ENCODE measurements around the gene CRLF2. TPM values are rescaled to one million over a fixed set of nuclear protein-coding genes. Genes with fewer than 3 reads are reported as not detected.
A peak's percentile ranks its signal among the peaks of the same experiment; 100 is the strongest.
"Not testable (repeated sequence)": the region's sequence is repeated elsewhere in the genome, so short reads cannot be mapped to it uniquely, and the experiment has no call there.

CRLF2 gene
- polyA plus RNA-seq, 1 donor, result not detected

DNA sequence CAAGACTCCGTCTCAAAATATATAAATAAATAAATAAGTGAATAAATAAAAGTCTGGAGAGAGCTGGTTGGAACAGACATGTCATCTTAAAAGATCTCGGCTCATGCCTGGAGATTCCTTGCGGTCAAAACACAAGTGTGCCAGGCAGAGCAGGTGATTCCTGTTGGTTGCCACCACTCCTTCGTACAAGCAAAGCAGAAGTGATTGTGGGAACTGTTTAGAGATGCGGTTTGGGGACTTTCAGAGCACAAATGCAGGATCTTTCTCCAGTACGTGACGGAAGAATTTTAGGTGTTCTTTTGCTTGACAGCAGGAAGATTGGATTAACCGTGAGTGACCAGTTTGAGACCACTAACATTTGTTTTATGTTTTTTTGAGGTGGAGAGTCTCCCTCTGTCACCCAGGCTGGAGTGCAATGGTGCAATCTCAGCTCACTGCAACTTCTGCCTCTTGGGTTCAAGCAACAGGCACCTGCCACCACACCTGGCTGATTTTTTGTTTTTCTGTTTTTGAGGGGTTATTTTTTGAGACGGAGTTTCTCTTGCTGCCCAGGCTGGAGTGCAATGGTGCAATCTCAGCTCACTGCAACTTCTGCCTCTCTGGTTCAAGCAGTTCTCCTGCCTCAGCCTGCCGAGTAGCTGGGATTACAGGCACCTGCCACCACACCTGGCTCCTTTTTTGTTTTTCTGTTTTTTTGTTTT lies 2.8 kb upstream of the CRLF2 start:
- Histone ChIP-seq H3K27ac (ENCODE audit: low read length) (no peak overlapping the region), H3K9me3 (ENCODE audit: control insufficient read depth, low read depth, low read length) (no peaks in the 10 kb centered on the region), H3K4me3 (ENCODE audit: low read length) (no peak overlapping the region), H3K4me1 (ENCODE audit: control insufficient read depth, insufficient read depth, low read length) (no peaks in the 10 kb centered on the region), H3K27me3 (ENCODE audit: control insufficient read depth, insufficient read depth, low read length) (no peaks in the 10 kb centered on the region), H3K36me3 (ENCODE audit: control insufficient read depth, insufficient read depth, low read length) (no peaks in the 10 kb centered on the region)
- DNase-seq, result no peak
- WGBS (ENCODE audit: insufficient coverage, low lambda C conversion rate), result 72% methylated on average over 2 of the region's 10 CpGs

- no peaks in the 10 kb centered on the region for H3K4me1 ChIP-seq (ENCODE audit: control insufficient read depth, insufficient read depth, low read length)
- no peaks in the 10 kb centered on the region for H3K9me3 ChIP-seq (ENCODE audit: control insufficient read depth, low read depth, low read length)
- WGBS (ENCODE audit: insufficient coverage, low lambda C conversion rate), result no CpG with 5 or more reads among the region's 11 CpGs
- DNase-seq, result no peak
- H3K27me3 ChIP-seq (ENCODE audit: control insufficient read depth, insufficient read depth, low read length), result no peaks in the 10 kb centered on the region
- no peak overlapping the region for H3K4me3 ChIP-seq (ENCODE audit: low read length)
- no peaks in the 10 kb centered on the region for H3K36me3 ChIP-seq (ENCODE audit: control insufficient read depth, insufficient read depth, low read length)
- H3K27ac ChIP-seq (ENCODE audit: low read length), result no peak overlapping the region
Measured at GRCh38 chrX:1213971-1214370, 1.5 kb upstream of the CRLF2 start.

DNA sequence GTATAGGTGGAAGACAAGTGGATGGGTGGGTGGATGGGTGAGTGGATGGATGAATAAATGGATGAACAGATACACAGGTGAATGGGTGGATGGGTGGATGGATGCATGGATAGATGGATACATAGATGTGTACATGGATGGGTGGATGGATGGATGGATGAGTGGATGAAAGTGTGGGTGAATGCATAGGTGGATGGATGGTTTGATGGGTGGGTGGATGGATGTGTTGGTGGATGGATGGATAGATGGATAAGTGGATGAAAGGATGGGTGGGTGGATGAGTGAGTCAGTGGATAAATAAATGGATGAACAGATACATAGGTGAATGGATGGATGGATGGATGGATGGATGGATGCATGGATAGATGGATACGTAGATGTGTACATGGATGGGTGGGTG lies 1.6 kb downstream of the CRLF2 start:
- 100% methylated on average over 1 of the region's 1 CpG for WGBS (ENCODE audit: insufficient coverage, low lambda C conversion rate)
- Histone ChIP-seq H3K36me3 (ENCODE audit: control insufficient read depth, insufficient read depth, low read length) (no peaks in the 10 kb centered on the region), H3K4me1 (ENCODE audit: control insufficient read depth, insufficient read depth, low read length) (no peaks in the 10 kb centered on the region), H3K27ac (ENCODE audit: low read length) (no peak overlapping the region), H3K4me3 (ENCODE audit: low read length) (no peak overlapping the region), H3K9me3 (ENCODE audit: control insufficient read depth, low read depth, low read length) (no peaks in the 10 kb centered on the region), H3K27me3 (ENCODE audit: control insufficient read depth, insufficient read depth, low read length) (no peaks in the 10 kb centered on the region)
- no peak for DNase-seq

- H3K9me3 ChIP-seq (ENCODE audit: control insufficient read depth, low read depth, low read length), result no peaks in the 10 kb centered on the region
- H3K4me1 ChIP-seq (ENCODE audit: control insufficient read depth, insufficient read depth, low read length), result no peaks in the 10 kb centered on the region
- DNase-seq, result no peak
- no peak overlapping the region for H3K27ac ChIP-seq (ENCODE audit: low read length)
- H3K36me3 ChIP-seq (ENCODE audit: control insufficient read depth, insufficient read depth, low read length), result no peaks in the 10 kb centered on the region
- 0% methylated on average over 1 of the region's 15 CpGs for WGBS (ENCODE audit: insufficient coverage, low lambda C conversion rate)
- no peak overlapping the region for H3K4me3 ChIP-seq (ENCODE audit: low read length)
- H3K27me3 ChIP-seq (ENCODE audit: control insufficient read depth, insufficient read depth, low read length), result no peaks in the 10 kb centered on the region
Measured at GRCh38 chrX:1207496-1208025, 4.9 kb downstream of the CRLF2 start.

- no peaks in the 10 kb centered on the region for H3K36me3 ChIP-seq (ENCODE audit: control insufficient read depth, insufficient read depth, low read length)
- H3K9me3 ChIP-seq (ENCODE audit: control insufficient read depth, low read depth, low read length), result peaks cover 7% of the 10 kb centered on the region
- peak; percentile 11 to 62 for DNase-seq
- no CpG with 5 or more reads among the region's 33 CpGs for WGBS (ENCODE audit: insufficient coverage, low lambda C conversion rate)
- H3K4me3 ChIP-seq (ENCODE audit: low read length), result peak overlapping the region; percentile 11
- H3K27ac ChIP-seq (ENCODE audit: low read length), result no peak overlapping the region
- no peaks in the 10 kb centered on the region for H3K27me3 ChIP-seq (ENCODE audit: control insufficient read depth, insufficient read depth, low read length)
- no peaks in the 10 kb centered on the region for H3K4me1 ChIP-seq (ENCODE audit: control insufficient read depth, insufficient read depth, low read length)
Measured at GRCh38 chrX:1205681-1206611, 6.5 kb downstream of the CRLF2 start.

DNA sequence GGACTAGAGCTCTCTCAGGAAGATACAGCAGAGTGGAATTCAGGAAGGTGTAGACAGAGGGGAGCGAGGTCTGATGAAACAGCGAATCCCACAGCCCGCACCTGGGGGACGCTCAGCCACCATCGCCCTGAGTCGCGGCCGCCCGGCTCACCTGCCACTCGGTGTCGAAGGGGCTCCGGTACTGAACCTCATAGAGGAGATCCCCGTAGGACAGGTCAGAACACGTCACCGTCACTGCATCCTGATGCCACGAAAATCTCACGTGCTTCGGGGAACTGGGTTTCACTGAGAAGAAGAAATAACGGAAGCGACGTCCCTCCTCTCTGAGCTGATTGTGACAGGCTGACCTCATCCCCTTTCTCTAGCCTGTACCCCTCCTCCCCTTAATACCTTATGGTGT lies 10.2 kb downstream of the CRLF2 start:
- no peaks in the 10 kb centered on the region for H3K36me3 ChIP-seq (ENCODE audit: control insufficient read depth, insufficient read depth, low read length)
- H3K27ac ChIP-seq (ENCODE audit: low read length), result no peak overlapping the region
- WGBS (ENCODE audit: insufficient coverage, low lambda C conversion rate), result no CpG with 5 or more reads among the region's 21 CpGs
- no peaks in the 10 kb centered on the region for H3K27me3 ChIP-seq (ENCODE audit: control insufficient read depth, insufficient read depth, low read length)
- no peak for DNase-seq
- no peaks in the 10 kb centered on the region for H3K4me1 ChIP-seq (ENCODE audit: control insufficient read depth, insufficient read depth, low read length)
- peaks cover 7% of the 10 kb centered on the region for H3K9me3 ChIP-seq (ENCODE audit: control insufficient read depth, low read depth, low read length)
- H3K4me3 ChIP-seq (ENCODE audit: low read length), result no peak overlapping the region

DNA sequence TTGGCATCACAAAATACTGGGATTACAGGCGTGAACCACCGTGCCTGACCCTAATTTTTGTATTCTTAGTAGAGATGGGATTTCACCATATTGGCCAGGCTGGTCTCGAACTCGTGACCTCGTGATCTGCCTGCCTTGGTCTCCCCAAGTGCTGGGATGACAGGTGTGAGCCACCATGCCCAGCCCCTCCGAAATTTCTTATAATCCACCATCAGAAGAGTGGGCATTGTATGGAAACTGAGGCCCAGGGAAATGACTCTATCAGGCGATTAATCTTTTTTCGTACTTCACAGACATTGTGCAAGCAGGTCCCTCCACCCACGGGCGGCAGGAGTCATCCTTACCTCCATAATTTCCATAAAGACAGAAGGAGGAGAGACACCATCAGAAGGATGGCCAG lies 16.0 kb downstream of the CRLF2 start:
- DNase-seq, result no peak
- Histone ChIP-seq H3K27me3 (ENCODE audit: control insufficient read depth, insufficient read depth, low read length) (no peaks in the 10 kb centered on the region), H3K27ac (ENCODE audit: low read length) (no peak overlapping the region), H3K36me3 (ENCODE audit: control insufficient read depth, insufficient read depth, low read length) (no peaks in the 10 kb centered on the region), H3K9me3 (ENCODE audit: control insufficient read depth, low read depth, low read length) (peaks cover 17% of the 10 kb centered on the region), H3K4me1 (ENCODE audit: control insufficient read depth, insufficient read depth, low read length) (no peaks in the 10 kb centered on the region), H3K4me3 (ENCODE audit: low read length) (no peak overlapping the region)
- 100% methylated on average over 1 of the region's 10 CpGs for WGBS (ENCODE audit: insufficient coverage, low lambda C conversion rate)

DNA sequence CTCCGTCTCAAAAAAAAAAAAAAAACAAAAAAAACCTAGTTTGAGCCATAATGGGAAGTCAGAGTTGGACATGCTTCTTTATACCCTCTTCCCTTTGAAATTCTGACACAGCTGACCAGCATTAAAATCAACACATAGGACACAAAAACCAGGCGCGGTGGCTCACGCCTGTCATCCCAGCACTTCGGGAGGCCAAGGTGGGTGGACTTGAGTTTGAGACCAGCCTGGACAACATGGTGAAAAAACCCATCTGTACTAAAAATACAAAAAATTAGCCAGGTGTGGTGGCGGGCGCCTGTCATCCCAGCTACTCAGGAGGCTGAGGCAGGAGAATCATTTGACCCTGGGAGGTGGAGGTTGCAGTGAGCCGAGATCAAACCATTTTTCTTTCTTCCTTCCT lies 20.3 kb downstream of the CRLF2 start:
- not testable (repeated sequence) for H3K4me3 ChIP-seq (ENCODE audit: low read length); H3K4me1 ChIP-seq (ENCODE audit: control insufficient read depth, insufficient read depth, low read length); DNase-seq; H3K27me3 ChIP-seq (ENCODE audit: control insufficient read depth, insufficient read depth, low read length); H3K27ac ChIP-seq (ENCODE audit: low read length); H3K36me3 ChIP-seq (ENCODE audit: control insufficient read depth, insufficient read depth, low read length)
- peaks cover 13% of the 10 kb centered on the region for H3K9me3 ChIP-seq (ENCODE audit: control insufficient read depth, low read depth, low read length)
- WGBS (ENCODE audit: insufficient coverage, low lambda C conversion rate), result 77% methylated on average over 3 of the region's 8 CpGs

DNA sequence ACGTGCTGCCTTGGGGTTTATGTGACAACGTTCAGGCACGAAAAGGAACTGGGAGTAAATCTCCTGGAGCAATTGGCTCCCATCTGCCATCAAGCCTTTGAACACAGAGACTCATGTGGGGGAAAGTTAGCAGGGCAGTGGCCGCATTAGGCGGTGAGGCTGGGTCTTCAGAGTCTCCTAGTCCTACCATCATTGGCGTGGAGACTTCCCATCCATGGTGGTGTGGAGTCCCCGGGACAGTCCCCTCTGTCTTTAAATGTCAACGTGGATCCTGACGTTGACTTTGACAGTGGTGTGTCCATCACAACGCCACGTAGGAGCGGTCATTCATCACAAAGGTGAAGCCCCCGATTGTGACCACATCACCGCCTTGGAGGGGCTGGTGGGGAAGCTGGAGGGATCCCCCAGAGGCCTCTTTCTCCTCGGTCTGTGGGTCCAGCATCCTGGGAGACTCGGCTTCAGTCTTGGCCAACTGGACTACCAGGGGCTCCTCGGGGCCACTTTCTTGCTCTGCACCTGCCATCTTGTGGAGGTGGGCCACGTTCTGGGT lies 21.8 kb downstream of the CRLF2 start:
- DNase-seq, result no peak
- WGBS (ENCODE audit: insufficient coverage, low lambda C conversion rate), result 67% methylated on average over 1 of the region's 18 CpGs
- no peaks in the 10 kb centered on the region for H3K36me3 ChIP-seq (ENCODE audit: control insufficient read depth, insufficient read depth, low read length)

DNA sequence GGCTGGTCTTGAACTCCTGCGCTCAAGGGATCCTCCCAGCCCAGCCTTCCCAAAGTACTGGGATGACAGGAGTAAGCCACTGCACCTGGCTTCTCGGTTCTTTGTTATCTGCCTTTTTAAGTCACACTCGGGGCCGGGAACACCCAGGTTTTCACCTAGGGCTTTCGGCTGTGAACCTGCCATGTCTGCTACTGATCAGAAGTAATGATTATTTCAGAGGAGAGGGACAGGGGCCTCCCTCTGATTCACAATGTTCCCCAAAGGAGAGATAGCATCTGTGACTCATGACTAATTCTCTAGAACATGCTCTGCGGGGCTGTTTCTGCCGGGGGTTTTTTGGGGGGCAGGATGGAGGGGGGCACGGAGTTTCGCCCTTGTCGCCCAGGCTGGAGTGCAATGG lies 26.9 kb downstream of the CRLF2 start:
- H3K9me3 ChIP-seq (ENCODE audit: control insufficient read depth, low read depth, low read length), result no peaks in the 10 kb centered on the region
- 100% methylated on average over 1 of the region's 10 CpGs for WGBS (ENCODE audit: insufficient coverage, low lambda C conversion rate)
- no peaks in the 10 kb centered on the region for H3K27me3 ChIP-seq (ENCODE audit: control insufficient read depth, insufficient read depth, low read length)
- H3K27ac ChIP-seq (ENCODE audit: low read length), result no peak overlapping the region
- H3K4me3 ChIP-seq (ENCODE audit: low read length), result no peak overlapping the region
- no peaks in the 10 kb centered on the region for H3K36me3 ChIP-seq (ENCODE audit: control insufficient read depth, insufficient read depth, low read length)
- no peaks in the 10 kb centered on the region for H3K4me1 ChIP-seq (ENCODE audit: control insufficient read depth, insufficient read depth, low read length)
- DNase-seq, result no peak

More for the DNA sequence above, 21.8 kb downstream of the CRLF2 start:
- Histone ChIP-seq H3K4me1 (ENCODE audit: control insufficient read depth, insufficient read depth, low read length) (no peaks in the 10 kb centered on the region), H3K4me3 (ENCODE audit: low read length) (no peak overlapping the region), H3K27me3 (ENCODE audit: control insufficient read depth, insufficient read depth, low read length) (no peaks in the 10 kb centered on the region), H3K9me3 (ENCODE audit: control insufficient read depth, low read depth, low read length) (peaks cover 13% of the 10 kb centered on the region), H3K27ac (ENCODE audit: low read length) (no peak overlapping the region)

All from large intestine (tissue), 3 donors.